GM19372 (cell line): ENCODE results near the gene PKP4.
"Not testable (repeated sequence)": the region's sequence is repeated elsewhere in the genome, so short reads cannot be mapped to it uniquely, and the experiment has no call there.

Source experiments
- ATAC-seq: cut with Tn5 transposase; IDR thresholded peaks from one replicate; pipeline ENCODE4 v1.9.1; 2021; ENCODE audit warnings: mild to moderate bottlenecking, low read depth, moderate library complexity; ENCODE audit not compliant: unreplicated experiment

PKP4 gene

GRCh38 chr2:158671360-158672245, 214.9 kb downstream of the PKP4 start:
- ATAC-seq, result no peak

GRCh38 chr2:158676295-158676694, 219.5 kb downstream of the PKP4 start:
- no peak for ATAC-seq

GRCh38 chr2:158676696-158677095, 219.9 kb downstream of the PKP4 start:
- ATAC-seq, result no peak

GRCh38 chr2:158677542-158677941, 220.8 kb downstream of the PKP4 start:
- no peak for ATAC-seq

GRCh38 chr2:158681816-158682215, 225.1 kb downstream of the PKP4 start:
- ATAC-seq, result no peak

GRCh38 chr2:158685646-158686045, 228.9 kb downstream of the PKP4 start:
- no peak for ATAC-seq

DNA sequence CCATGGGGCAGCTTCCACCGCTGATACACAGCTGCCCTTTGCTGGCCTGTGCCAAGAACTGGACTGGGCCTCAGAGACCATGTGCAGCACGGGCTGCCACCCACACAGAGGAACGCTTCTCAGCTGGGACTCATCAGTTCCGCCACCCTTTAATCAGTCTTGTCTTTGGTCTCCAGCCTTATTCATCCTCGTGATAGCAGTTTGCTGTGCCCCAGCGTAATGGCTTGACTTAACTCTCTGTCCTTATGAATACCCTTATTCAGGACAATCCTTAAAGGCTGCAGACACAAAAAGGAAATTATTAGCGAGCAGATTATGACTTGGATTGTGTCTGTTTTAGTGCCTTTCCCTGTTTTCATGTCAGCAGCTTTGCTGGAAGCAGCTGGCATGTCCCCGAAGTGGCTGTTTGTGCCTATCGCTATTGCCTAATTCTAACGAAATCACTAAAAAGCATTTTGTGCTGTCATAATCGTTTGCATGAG, 229.5 kb downstream of the PKP4 start:
- no peak for ATAC-seq

GRCh38 chr2:158687315-158687714, 230.6 kb downstream of the PKP4 start:
- ATAC-seq, result no peak

GRCh38 chr2:158688721-158689120, 232.0 kb downstream of the PKP4 start:
- ATAC-seq, result no peak

DNA sequence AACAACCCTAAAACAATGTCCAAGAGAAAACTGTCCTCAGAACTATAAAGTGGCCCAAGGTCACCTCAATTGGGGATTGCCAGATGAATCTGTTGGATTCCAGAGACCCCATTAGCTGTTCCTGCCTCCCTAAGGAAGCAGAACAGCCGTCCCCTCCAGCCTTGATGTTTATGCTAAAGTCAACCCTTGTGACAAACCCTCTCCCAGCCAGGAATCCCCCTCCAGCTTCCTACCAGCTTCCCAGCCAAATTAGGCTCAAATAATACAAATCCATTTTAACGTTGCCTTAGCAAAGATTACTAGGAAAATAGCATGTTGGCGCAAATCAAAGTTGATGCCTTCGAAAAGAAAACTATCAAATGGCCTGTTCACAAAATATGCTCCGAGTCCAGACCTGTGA, 232.6 kb downstream of the PKP4 start:
- no peak for ATAC-seq

DNA sequence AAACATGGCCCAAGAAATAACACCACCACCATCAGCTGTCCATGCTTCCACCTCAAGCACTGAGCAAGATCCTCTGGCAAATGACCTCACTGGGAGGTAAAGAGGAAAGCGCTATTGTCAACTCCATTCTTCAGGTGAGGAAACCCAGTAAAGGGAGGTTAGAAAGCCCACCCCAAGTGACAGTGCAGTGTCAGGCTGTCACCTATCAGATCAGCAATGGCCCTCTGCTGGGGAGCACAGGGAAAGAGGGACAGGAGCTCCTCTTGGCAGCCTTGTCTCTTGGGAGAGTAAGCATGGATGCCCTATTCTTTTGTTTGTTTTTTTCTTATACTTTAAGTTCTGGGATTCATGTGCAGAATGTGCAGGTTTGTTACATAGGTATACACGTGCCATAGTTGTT, 234.1 kb downstream of the PKP4 start:
- no peak for ATAC-seq

DNA sequence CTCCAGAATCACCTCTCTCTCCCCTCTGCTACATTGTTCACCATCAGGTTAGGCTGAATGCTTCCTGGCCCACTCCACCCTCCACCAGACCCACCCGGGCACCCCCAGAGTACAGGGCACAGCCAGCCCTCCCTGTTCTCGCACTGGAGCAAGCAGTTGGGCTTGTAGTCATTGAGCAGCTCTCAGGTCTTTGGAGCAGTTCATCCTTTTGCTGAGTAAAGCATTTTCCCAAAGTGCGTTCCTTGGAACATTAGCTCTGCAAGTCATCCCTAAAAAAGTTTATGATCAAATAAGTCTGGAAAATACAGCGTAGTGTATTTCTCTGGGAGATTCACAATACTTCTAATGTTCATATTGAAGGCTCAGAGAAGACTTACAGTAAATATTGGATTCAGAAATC, 234.9 kb downstream of the PKP4 start:
- no peak for ATAC-seq

DNA sequence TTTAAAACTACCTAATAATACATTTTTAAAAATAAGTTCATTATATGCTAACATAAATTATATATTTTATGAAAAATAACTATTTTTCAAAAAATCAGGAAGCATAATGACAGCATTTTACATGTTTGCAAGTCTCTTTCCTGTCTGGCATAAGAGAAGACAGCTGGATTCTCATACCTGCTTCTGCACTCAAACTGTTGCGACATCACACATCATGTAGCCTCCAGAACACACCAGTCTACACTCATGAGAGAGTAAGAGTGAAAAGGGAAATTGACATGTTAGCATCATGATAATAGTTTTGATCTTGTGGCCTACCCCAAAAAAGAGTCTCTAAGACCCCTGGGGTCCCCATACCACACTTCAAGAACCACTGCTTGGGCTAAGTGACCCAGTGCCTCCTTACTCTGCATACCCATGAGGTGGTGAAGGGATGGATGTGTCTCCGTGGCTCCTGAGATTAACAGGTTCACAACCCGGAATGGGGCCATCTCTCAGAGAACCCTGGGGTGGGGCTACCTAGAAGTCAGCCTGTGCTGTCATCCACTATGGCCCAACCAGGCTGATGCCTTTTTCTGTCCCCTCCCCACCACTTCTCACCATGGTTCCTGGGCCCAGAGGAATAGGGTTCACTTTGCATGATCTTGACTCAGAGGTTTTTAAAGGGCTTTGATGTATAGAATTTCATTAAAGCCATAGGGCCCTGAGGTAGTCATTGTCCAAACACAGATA, 235.8 kb downstream of the PKP4 start:
- no peak for ATAC-seq

DNA sequence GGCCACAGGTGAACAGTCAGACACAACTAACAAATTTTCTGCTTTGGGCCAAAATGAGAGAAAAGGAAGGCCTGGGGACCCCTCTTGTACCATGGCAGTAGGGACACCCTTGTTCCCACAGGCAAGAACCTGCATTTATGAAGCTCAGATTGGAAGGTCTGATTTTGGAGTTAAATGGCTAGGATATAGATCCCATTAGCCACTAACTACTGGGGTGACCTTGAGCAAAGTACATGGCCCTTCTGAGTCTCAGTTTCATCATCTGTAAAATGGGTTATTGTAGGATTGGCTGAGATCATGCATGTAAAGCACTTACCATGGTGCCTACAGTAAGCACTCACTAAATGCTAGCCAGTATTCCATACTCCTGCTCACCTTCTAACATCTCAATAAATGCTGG, 236.7 kb downstream of the PKP4 start:
- ATAC-seq, result no peak

- no peak for ATAC-seq
Measured at GRCh38 chr2:158695305-158695704, 238.6 kb downstream of the PKP4 start.

DNA sequence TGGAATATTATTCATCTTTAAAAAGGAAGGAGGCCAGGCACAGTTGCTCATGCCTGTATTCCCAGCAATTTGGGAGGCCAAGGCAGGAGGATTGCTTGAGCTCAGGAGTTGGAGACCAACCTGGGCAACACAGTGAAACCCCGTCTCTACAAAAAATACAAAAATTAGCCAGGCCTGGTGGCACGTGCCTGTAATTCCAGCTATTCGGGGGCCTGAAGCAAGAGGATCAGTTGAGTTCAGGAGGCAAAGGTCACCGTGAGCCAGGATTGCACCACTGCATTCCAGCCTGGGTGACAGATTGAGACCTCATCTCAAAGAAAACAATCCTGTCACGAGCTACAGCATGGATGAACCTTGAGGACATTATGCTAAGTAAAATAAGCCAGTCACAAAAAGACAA, 239.0 kb downstream of the PKP4 start:
- ATAC-seq, result not testable (repeated sequence)

GRCh38 chr2:158699323-158699722, 242.6 kb downstream of the PKP4 start:
- no peak for ATAC-seq

DNA sequence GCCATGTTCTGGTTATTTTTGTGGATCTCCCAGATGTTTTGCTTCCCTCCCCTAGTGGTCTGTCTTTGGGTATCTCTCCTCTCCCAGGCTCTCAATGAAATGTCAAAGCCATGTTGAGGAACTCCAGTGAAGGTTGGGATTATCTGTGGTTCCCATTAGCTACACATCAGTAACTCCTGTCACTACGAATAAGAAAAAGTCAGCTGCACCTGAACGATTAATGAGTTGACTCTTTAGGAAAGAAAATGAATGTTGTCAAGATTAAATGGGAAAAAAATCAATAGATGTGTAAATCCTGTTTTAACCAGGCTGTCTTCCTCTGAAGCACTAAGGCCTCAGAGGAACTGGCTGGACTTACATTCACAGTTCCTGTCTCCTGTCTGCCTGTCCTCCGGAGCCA, 244.3 kb downstream of the PKP4 start:
- no peak for ATAC-seq

DNA sequence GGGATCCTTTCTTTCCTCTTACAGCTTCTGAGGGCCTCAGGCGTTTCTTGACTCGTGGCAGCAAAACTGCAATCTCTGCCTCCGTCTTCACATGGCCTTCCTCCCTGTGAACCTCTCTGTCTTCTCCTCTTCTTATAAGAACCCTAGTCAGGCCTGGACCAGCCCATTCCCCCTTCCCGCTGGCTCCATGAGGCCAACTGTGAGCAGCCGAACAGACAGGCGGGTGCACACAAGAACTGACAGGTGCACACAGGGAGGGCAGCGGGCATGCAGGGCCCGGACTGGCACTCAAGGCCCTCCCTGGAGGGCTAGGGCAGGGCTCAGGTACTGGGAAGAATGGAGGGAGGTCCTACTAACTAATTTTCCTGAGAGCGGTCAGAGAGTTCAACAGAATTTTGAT, 246.0 kb downstream of the PKP4 start:
- no peak for ATAC-seq

- not testable (repeated sequence) for ATAC-seq
Measured at GRCh38 chr2:158704724-158705465, 248.1 kb downstream of the PKP4 start.
